H1 (cell line): ENCODE results near the gene SELENOS. TPM values are rescaled to one million over a fixed set of nuclear protein-coding genes. Genes with fewer than 3 reads are reported as not detected.

Experiments used
- CTCF ChIA-PET: fragments of 300-600 bp; sonication (Branson Sonifier 250); formaldehyde crosslinking; loops from one replicate; lab custom pipeline; 2021; ENCODE audit not compliant: partially characterized antibody; lab: Charles Lee
- POLR2A ChIA-PET: fragments of 300-600 bp; sonication (Branson Sonifier 250); formaldehyde crosslinking; loops from one replicate; lab custom pipeline; 2021; ENCODE audit warnings: inconsistent platforms; ENCODE audit not compliant: partially characterized antibody; lab: Charles Lee
- DNase-seq, 2 experiments: peaks; one replicate each; pipeline versions ENCODE4 v3.0.0 to v3.0.0-alpha.2; 2010 to 2022; ENCODE audit warnings: low spot score in 2 of 2, low read depth in 1 of 2, mixed read lengths in 1 of 2
- FAIRE-seq: peaks from 2 replicates; lab custom pipeline; 2011; peaks lifted over from hg19 to GRCh38; lab: Jason Lieb, UNC
- H2AFZ ChIP-seq: 2 replicates; pipeline ENCODE4 v1.8.1; 2012; ENCODE audit warnings: low read length, inconsistent platforms
- H2AK5ac ChIP-seq: 2 replicates; pipeline ENCODE4 v1.6.1; 2013; ENCODE audit warnings: low read depth, low read length
- H2BK120ac ChIP-seq: replicated peaks from 2 replicates; pipeline ENCODE3; 2013; ENCODE audit warnings: low read depth, low read length, inconsistent platforms
- H2BK12ac ChIP-seq: 2 replicates; pipeline ENCODE4 v1.6.1; 2013; ENCODE audit warnings: low read depth, low read length
- H2BK15ac ChIP-seq: 2 replicates; pipeline ENCODE4 v1.6.1; 2013; ENCODE audit warnings: low read length
- H2BK20ac ChIP-seq: 2 replicates; pipeline ENCODE4 v1.6.1; 2013; ENCODE audit warnings: low read length
- H2BK5ac ChIP-seq: 2 replicates; pipeline ENCODE4 v1.6.1; 2013; ENCODE audit warnings: low read depth, low read length
- H3K14ac ChIP-seq: 2 replicates; pipeline ENCODE4 v1.6.1; 2013; ENCODE audit warnings: inconsistent platforms; ENCODE audit not compliant: insufficient read length
- H3K18ac ChIP-seq: 2 replicates; pipeline ENCODE4 v1.6.1; 2013; ENCODE audit warnings: low read length; ENCODE audit errors: extremely low read depth
- H3K23ac ChIP-seq: 2 replicates; pipeline ENCODE4 v1.6.1; 2013; ENCODE audit warnings: inconsistent platforms; ENCODE audit not compliant: insufficient read length
- H3K23me2 ChIP-seq: 2 replicates; pipeline ENCODE4 v1.6.1; 2013; ENCODE audit warnings: low read depth, low read length
- H3K27ac ChIP-seq: 2 replicates; pipeline ENCODE4 v1.6.1; 2011; ENCODE audit warnings: low read depth, low read length, inconsistent platforms
- H3K27me3 ChIP-seq, 4 experiments: replicated peaks in 1 of 4; 1 replicate in 1 of 4; 2 replicates in 3 of 4; pipeline versions ENCODE4 v1.6.1 to v1.8.1; 2011 to 2013; ENCODE audit warnings: low read length in 3 of 4, mild to moderate bottlenecking in 3 of 4, inconsistent platforms in 2 of 4, mixed read lengths in 2 of 4, moderate library complexity in 1 of 4; ENCODE audit not compliant: control insufficient read depth in 3 of 4, insufficient read depth in 3 of 4; ENCODE audit errors: extremely low read depth in 1 of 4
- H3K36me3 ChIP-seq, 4 experiments: 2 replicates each; pipeline versions ENCODE4 v1.6.1 to v1.8.1; 2011 to 2013; ENCODE audit warnings: mild to moderate bottlenecking in 4 of 4, low read length in 3 of 4, moderate library complexity in 2 of 4, control low read depth in 1 of 4, inconsistent platforms in 1 of 4; ENCODE audit not compliant: insufficient read depth in 4 of 4, control insufficient read depth in 2 of 4
- H3K4ac ChIP-seq: replicated peaks from 2 replicates; pipeline ENCODE3; 2013; ENCODE audit warnings: low read length, low read depth, mixed read lengths, inconsistent platforms; ENCODE audit not compliant: insufficient read length
- H3K4me1 ChIP-seq, 4 experiments: replicated peaks in 1 of 4; 1 replicate in 1 of 4; 2 replicates in 3 of 4; pipeline versions ENCODE4 v1.6.1 to v1.8.1; 2011 to 2013; ENCODE audit warnings: low read length in 3 of 4, inconsistent platforms in 2 of 4, mixed read lengths in 1 of 4; ENCODE audit not compliant: insufficient read depth in 4 of 4, control insufficient read depth in 3 of 4
- H3K4me2 ChIP-seq, 2 experiments: 2 replicates each; pipeline versions ENCODE4 v1.6.1 to v1.8.1; 2011 to 2013; ENCODE audit warnings: low read depth in 2 of 2, low read length in 2 of 2, control low read depth in 1 of 2, inconsistent platforms in 1 of 2, mild to moderate bottlenecking in 1 of 2; ENCODE audit not compliant: insufficient read depth in 1 of 2
- H3K4me3 ChIP-seq, 4 experiments: fragments of 200-600, 300-600 bp in 1 of 4; sonication (generic), shearing (Covaris generic), sonication (Bioruptor Twin) in 1 of 4; 2 replicates each; pipeline versions ENCODE4 v1.5.1 to v1.8.1; 2011 to 2016; ENCODE audit warnings: low read length in 4 of 4, low read depth in 3 of 4, control low read depth in 2 of 4, inconsistent platforms in 2 of 4, mild to moderate bottlenecking in 2 of 4, mixed read lengths in 1 of 4, moderate library complexity in 1 of 4; ENCODE audit not compliant: insufficient read depth in 2 of 4; ENCODE audit errors: extremely low read depth in 1 of 4
- H3K56ac ChIP-seq: replicated peaks from 2 replicates; pipeline ENCODE3; 2013; ENCODE audit warnings: low read depth, mild to moderate bottlenecking, mixed read lengths, low read length, inconsistent platforms; ENCODE audit not compliant: insufficient read length
- H3K79me1 ChIP-seq: 2 replicates; pipeline ENCODE4 v1.6.1; 2013; ENCODE audit warnings: low read depth, low read length, control low read depth
- H3K79me2 ChIP-seq, 2 experiments: 2 replicates each; pipeline versions ENCODE4 v1.6.1 to v1.8.1; 2012 to 2013; ENCODE audit warnings: low read length in 2 of 2, mild to moderate bottlenecking in 2 of 2, inconsistent platforms in 1 of 2; ENCODE audit not compliant: insufficient read depth in 2 of 2, control insufficient read depth in 1 of 2
- H3K9ac ChIP-seq, 4 experiments: replicated peaks in 1 of 4; 1 replicate in 1 of 4; 2 replicates in 3 of 4; pipeline versions ENCODE4 v1.6.1 to v1.8.1; 2011 to 2013; ENCODE audit warnings: low read depth in 3 of 4, low read length in 3 of 4, control low read depth in 2 of 4, mild to moderate bottlenecking in 2 of 4, moderate library complexity in 2 of 4, inconsistent platforms in 1 of 4; ENCODE audit errors: extremely low read depth in 1 of 4
- H3K9me3 ChIP-seq, 2 experiments: 2 replicates each; pipeline versions ENCODE4 v1.6.1 to v1.8.1; 2012 to 2013; ENCODE audit warnings: mild to moderate bottlenecking in 2 of 2, moderate library complexity in 2 of 2, control low read depth in 1 of 2, inconsistent platforms in 1 of 2, low read depth in 1 of 2, low read length in 1 of 2, mixed read lengths in 1 of 2; ENCODE audit not compliant: insufficient read depth in 2 of 2
- H4K20me1 ChIP-seq, 2 experiments: replicated peaks in 1 of 2; 2 replicates each; pipeline versions ENCODE3 to v1.8.1; 2011 to 2013; ENCODE audit warnings: inconsistent platforms in 2 of 2, low read length in 2 of 2, mild to moderate bottlenecking in 1 of 2; ENCODE audit not compliant: insufficient read depth in 2 of 2, control insufficient read depth in 1 of 2
- H4K5ac ChIP-seq: 2 replicates; pipeline ENCODE4 v1.6.1; 2013; ENCODE audit warnings: low read length, low read depth, mixed read lengths, inconsistent platforms; ENCODE audit not compliant: insufficient read length
- H4K8ac ChIP-seq: 2 replicates; pipeline ENCODE4 v1.8.0; 2013; ENCODE audit warnings: mild to moderate bottlenecking, moderate library complexity, low read length, inconsistent platforms; ENCODE audit not compliant: insufficient read depth; ENCODE audit errors: extremely low read depth
- H4K91ac ChIP-seq: replicated peaks from 2 replicates; pipeline ENCODE3; 2013; ENCODE audit warnings: low read length, mixed read lengths, inconsistent platforms; ENCODE audit not compliant: insufficient read length
- BCL11A ChIP-seq, 2 experiments: IDR thresholded peaks; one replicate each; pipeline ENCODE4 v1.6.1; 2011; ENCODE audit warnings: low read depth in 2 of 2, low read length in 2 of 2, mild to moderate bottlenecking in 2 of 2
- CHD1 ChIP-seq: IDR thresholded peaks from 2 replicates; pipeline ENCODE4 v1.6.1; 2012; ENCODE audit warnings: low read depth, low read length, improper control_type of control experiment
- CHD2 ChIP-seq: IDR thresholded peaks from 2 replicates; pipeline ENCODE4 v1.6.1; 2012; ENCODE audit warnings: low read length, improper control_type of control experiment
- GABPA ChIP-seq: IDR thresholded peaks from 2 replicates; pipeline ENCODE4 v1.6.1; 2011; ENCODE audit warnings: mild to moderate bottlenecking, low read length, moderate library complexity, borderline replicate concordance; ENCODE audit not compliant: insufficient read depth
- GTF2F1 ChIP-seq: IDR thresholded peaks from 2 replicates; pipeline ENCODE4 v1.6.1; 2012; ENCODE audit warnings: low read depth, low read length, improper control_type of control experiment, borderline replicate concordance
- JUN ChIP-seq: IDR thresholded peaks from 2 replicates; pipeline ENCODE4 v1.6.1; 2011; ENCODE audit warnings: low read depth, mild to moderate bottlenecking, improper control_type of control experiment, low read length
- POLR2A ChIP-seq, 2 experiments: IDR thresholded peaks; 1 replicate in 1 of 2; 2 replicates in 1 of 2; pipeline ENCODE4 v1.6.1; 2011; ENCODE audit warnings: low read depth in 2 of 2, low read length in 2 of 2, mild to moderate bottlenecking in 2 of 2; ENCODE audit errors: control extremely low read depth in 1 of 2
- POLR2AphosphoS5 ChIP-seq: IDR thresholded peaks from 2 replicates; pipeline ENCODE4 v1.6.1; 2011; ENCODE audit warnings: low read depth, low read length
- RBBP5 ChIP-seq: IDR thresholded peaks from 2 replicates; pipeline ENCODE4 v1.7.1; 2012; ENCODE audit warnings: low read depth, mild to moderate bottlenecking, inconsistent platforms, low read length, moderate library complexity, borderline replicate concordance
- SIRT6 ChIP-seq: IDR thresholded peaks from one replicate; pipeline ENCODE4 v1.7.1; 2012; ENCODE audit warnings: low read length, inconsistent platforms
- TBP ChIP-seq: IDR thresholded peaks from 2 replicates; pipeline ENCODE4 v1.6.1; 2011; ENCODE audit warnings: low read depth, low read length, improper control_type of control experiment
- WGBS, 2 experiments: shearing (Covaris generic) in 1 of 2; methylation state at CpG; one replicate each; pipeline versions ENCODE4 v1.1.6 to v1.1.7; 2013 to 2015; ENCODE audit warnings: low lambda C conversion rate in 2 of 2, mixed read lengths in 2 of 2, inconsistent platforms in 1 of 2, low coverage in 1 of 2, missing lambda C conversion rate in 1 of 2; ENCODE audit not compliant: insufficient replicate concordance in 2 of 2, insufficient coverage in 1 of 2, insufficient read length in 1 of 2; ENCODE audit errors: extremely low coverage in 1 of 2, missing lambda C conversion rate in 1 of 2; 5-methylcytosine and 5-hydroxymethylcytosine counted together
- polyA plus RNA-seq, 7 experiments: library from polyadenylated mRNA; depleted of rRNA in 3 of 7; stranded (reverse) in 5 of 7; unstranded in 2 of 7; fragments of >200 nt in 5 of 7; fragments of 200-250 nt in 2 of 7; gene quantifications; 1 replicate in 5 of 7; 2 replicates in 1 of 7; 4 replicates in 1 of 7; pipeline versions ENCODE4 v1.2.1 to v1.2.3, GENCODE V29; 2011 to 2013; ENCODE audit warnings: missing spikeins in 2 of 7, mixed read lengths in 2 of 7
- total RNA-seq: library from RNA; stranded (reverse); fragmentation: NEBNext Ultra II Directional; extraction: Animal tissue kit (Norgen Biotek cat#: 25700); gene quantifications from 2 replicates; pipeline ENCODE4 v1.2.1, GENCODE V29; 2021

The SELENOS gene
- total and polyA plus RNA-seq, 2 of the 8 experiments (the other 6 are each of a cell fraction or from before 2014, with no cell fraction given): 45.1 to 46.0 TPM

- Histone ChIP-seq H3K27ac (no peak overlapping the region), H4K5ac (no peak overlapping the region), H2BK120ac (no peak overlapping the region), H4K8ac (no peak overlapping the region), H3K79me2 (no peaks in the 10 kb centered on the region), H3K36me3 (no peaks in the 10 kb centered on the region), H3K9me3 (no peaks in the 10 kb centered on the region), H2BK20ac (no peak overlapping the region), H3K18ac (no peak overlapping the region), H2BK5ac (no peak overlapping the region), H2BK15ac (no peak overlapping the region), H3K4me3 (no peak overlapping the region), H3K23ac (no peak overlapping the region), H2AFZ (no peak overlapping the region), H3K4me1 (peaks cover 0 to 3% (median 1%) of the 10 kb centered on the region in 4 experiments; a peak in 1 of 7 replicates), H3K4ac (no peak overlapping the region), H2AK5ac (no peak overlapping the region), H3K14ac (no peak overlapping the region), H3K79me1 (no peaks in the 10 kb centered on the region), H4K91ac (no peak overlapping the region), H3K4me2 (no peak overlapping the region), H4K20me1 (no peaks in the 10 kb centered on the region), H2BK12ac (no peak overlapping the region), H3K27me3 (peaks cover 0 to under 1% (median 0%) of the 10 kb centered on the region in 4 experiments; a peak in 1 of 7 replicates), H3K23me2 (no peaks in the 10 kb centered on the region), H3K56ac (no peak overlapping the region), H3K9ac (no peak overlapping the region)
- 89% methylated on average over 17 of the region's 17 CpGs; no CpG with 5 or more reads in 1 of the 2 experiments for WGBS, 2 experiments
- CTCF ChIA-PET: interaction anchor here (0.6 to 8.6 kb wide), 7 partner anchors 17 to 319 kb away, joined by 3 to 94 read pairs (median 4); no protein-coding TSS in a partner anchor
- FAIRE-seq (no peak), DNase-seq (no peak)
- no peak for TF ChIP-seq CHD2
- no peak for TF ChIP-seq BCL11A (IDR thresholded peaks at IDR 0.05; ENCODE audit: low read depth in 2 of 2, low read length in 2 of 2)
- no peak for TF ChIP-seq POLR2A (IDR thresholded peaks at IDR 0.05; ENCODE audit: control extremely low read depth in 1 of 2, low read depth in 2 of 2, low read length in 2 of 2)
- TF ChIP-seq GTF2F1: no peak
- no peak for TF ChIP-seq POLR2AphosphoS5
- no peak for TF ChIP-seq CHD1
- no peak for TF ChIP-seq TBP
- no peak for TF ChIP-seq JUN
- no peak for TF ChIP-seq GABPA
- TF ChIP-seq SIRT6: no peak
- no peak for TF ChIP-seq RBBP5
- POLR2A ChIA-PET: no interaction called here
These were observed 45.7 kb upstream of the SELENOS start for GRCh38 chr15:101322854-101323477.
